Renal cortex interstitium (tissue), 11 donors: ENCODE measurements around the gene RAD18. TPM values are rescaled to one million over a fixed set of nuclear protein-coding genes. Genes with fewer than 3 reads are reported as not detected.

Source experiments
- DNase-seq, 11 donors: peaks; one replicate each; pipeline ENCODE4 v3.0.0-alpha.2; 2013; ENCODE audit warnings: low read depth in 9 of 11, low spot score in 4 of 11; ENCODE audit errors: extremely low read depth in 1 of 11
- polyA plus RNA-seq, 3 donors: library from polyadenylated mRNA; unstranded; fragments of 120-200 nt; gene quantifications; one replicate each; pipeline ENCODE4 v1.2.1, GENCODE V29; 2013; ENCODE audit not compliant: insufficient read length in 3 of 3

Gene RAD18
- polyA plus RNA-seq, 3 donors: 9.7 to 12.4 (median 10.3) TPM

- no peak for DNase-seq
Observed at GRCh38 chr3:8988791-8989558, 25.7 kb upstream of the RAD18 start.

DNA sequence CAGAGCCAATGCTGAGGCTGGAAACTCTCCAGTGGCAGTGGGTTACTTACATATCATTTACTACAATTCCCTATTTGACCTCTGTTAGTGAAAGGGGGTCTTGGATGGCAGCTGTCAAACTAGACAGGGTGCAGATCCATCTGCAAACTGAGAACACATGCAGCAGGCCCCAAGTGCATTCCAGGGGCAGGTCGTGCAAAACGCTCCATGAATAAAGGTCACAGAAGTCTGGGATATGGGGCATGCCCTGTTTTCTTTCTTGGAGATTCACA, 25.0 kb upstream of the RAD18 start:
- no peak for DNase-seq

- DNase-seq: peak in 9 of 11 donors; percentile 39 to 64 (median 58)
Observed at GRCh38 chr3:8987645-8988383, 24.5 kb upstream of the RAD18 start.

- DNase-seq: no peak
Observed at GRCh38 chr3:8987226-8987625, 24.0 kb upstream of the RAD18 start.

DNA sequence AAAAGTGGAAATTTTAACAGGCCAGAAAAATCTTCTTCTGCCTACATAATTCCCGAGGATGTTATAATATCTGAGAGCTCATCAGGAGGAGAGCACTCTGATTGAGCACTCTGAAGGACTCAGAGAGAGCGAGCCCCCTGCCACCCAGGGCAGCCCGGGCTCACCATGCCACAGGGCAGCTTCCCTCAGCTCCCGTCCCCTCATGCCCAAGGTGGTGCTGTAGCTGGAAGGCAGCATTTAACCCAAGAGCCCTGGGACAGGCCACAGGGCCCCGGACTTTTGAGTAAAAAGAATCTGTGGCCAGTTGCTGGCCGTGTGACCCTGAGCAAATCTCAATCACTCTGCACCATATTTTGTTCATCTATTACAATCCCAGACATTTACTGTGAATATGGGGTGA, 23.5 kb upstream of the RAD18 start:
- no peak for DNase-seq

DNA sequence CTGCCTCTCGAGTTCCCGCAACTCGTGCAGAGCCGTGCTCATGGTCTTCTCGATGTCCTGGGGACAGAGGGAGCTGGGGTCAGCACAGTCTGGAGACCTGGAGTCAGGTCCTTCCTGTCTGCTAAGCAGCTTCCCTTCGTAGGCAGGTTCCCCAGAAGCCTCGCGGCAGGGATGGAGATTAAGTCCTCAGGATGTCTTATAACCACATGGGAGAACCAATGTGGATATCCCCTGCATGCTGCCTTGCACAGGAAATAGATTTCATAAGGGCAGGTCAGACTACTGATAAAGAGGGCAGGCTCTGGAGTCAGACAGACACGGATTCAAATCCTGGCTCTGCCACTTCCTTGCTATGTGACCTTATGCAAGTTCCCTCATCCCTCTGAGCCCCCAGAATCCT, 22.6 kb upstream of the RAD18 start:
- DNase-seq: no peak

GRCh38 chr3:8985411-8985831, 22.1 kb upstream of the RAD18 start:
- no peak for DNase-seq

- DNase-seq: no peak
Observed at GRCh38 chr3:8984526-8984925, 21.3 kb upstream of the RAD18 start.

DNA sequence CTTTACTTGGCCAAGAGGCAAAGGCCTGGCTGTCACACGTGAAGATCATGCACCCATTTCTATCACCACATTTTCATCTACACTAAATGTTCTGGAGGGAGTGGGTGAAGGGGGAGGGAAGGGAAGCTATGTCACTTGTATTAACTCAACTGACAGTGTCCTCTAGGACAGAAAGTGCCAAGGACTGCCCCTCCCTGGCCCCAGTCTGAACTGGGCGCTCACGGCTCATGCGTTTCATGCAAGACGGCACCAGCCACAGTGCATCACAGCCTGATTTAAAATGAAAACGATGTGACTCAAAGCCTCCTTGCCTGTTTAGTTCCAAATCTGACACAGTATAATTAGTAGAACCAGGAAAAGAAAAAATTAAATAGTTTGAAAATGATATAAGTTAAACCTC, 20.8 kb upstream of the RAD18 start:
- no peak for DNase-seq

- no peak for DNase-seq
Observed at GRCh38 chr3:8983591-8983990, 20.3 kb upstream of the RAD18 start.

DNA sequence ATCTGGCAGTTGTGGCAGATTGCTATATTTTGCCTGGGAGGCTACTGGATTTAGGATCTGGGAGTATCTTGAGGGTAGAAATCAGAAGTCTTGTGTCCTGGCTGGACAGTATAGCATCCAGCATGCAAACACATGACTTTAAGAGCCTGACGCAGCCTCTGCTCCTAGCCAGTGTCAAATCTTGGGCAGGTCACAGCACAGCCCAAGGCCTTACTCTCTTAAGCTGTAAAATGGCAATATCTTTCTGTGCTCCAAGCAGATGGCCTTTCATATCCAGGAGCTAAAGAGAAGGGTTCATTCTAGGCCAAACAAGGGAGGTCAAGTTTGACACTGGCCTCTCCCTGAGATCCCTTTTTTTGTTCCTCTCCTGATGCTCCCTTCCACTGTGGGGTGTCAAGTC, 19.8 kb upstream of the RAD18 start:
- DNase-seq: no peak

DNA sequence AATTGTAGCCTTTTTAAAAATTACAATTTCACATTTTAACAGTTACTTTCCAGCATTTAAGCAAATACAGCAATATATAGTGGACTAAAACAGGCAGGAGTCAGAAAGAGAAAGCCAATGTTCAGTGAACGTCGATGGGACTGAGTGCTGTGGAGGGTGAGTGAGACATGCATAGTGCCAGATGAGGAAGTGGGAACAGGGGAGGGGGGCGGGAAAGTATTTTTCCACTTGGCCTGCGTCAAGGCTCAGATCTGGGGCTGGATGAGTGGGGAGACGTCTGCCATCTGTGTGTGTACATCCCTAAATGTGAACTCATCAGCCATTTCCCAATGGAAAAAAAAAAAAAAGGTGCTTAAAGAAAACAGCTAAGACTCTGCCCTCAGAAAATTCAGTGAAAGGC, 19.2 kb upstream of the RAD18 start:
- no peak for DNase-seq

DNA sequence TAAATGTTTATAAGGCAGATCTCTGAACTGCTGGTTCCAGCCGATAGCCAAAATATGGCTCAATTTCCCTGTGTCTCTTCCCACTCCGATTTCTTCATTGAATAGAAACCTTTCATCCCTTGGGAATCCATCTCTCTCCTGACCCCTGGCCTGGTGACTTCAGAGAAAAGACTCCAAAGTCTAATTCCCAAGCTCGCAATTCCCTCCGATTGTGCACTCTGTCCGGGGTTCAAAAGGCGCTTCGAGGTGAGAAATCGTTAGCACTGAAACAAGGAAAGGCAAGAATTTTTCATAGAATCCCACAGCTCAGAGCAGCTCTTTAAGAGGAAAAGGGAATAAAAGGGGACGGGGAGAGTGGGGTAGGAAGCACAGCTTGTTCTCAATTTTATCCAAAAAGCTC, 18.4 kb upstream of the RAD18 start:
- DNase-seq: no peak

DNA sequence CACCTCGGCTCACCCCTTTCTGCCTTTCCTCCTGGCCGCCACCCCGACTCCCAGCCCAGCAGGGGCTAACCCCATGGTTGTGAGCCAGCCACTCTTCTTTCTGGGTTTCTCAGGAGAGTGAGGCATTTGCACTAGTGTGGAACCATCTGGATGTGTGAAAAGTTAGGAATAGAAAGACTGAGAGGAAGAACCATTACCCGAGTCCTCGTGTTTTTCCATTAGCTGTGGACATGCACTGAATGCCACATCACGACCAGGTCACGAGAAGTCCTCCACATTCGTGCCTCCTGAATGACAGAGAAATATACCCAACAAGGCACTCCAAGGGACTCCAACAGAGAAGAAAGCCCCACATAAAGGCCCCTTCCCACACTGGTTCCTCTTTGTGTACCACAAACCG, 18.0 kb upstream of the RAD18 start:
- no peak for DNase-seq

- no peak for DNase-seq
Observed at GRCh38 chr3:8980756-8981257, 17.5 kb upstream of the RAD18 start.

DNA sequence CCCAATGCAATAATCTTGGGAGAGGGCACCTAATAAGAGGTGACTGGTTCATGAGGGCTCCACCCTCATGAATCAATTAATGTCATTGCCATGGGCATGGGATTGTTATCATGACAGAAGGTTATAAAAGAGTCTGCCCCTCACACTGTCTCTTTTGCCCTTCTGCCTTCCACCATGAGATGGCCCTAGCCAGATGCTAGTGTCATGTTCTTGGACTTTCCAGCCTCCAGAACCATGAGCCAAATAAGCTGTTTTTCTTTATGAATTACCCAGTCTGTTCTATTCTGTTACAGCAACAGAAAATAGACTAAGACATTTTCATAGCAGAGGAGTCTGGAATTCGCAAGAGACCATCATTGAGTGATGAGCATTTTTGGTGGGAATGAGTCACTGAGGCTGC, 16.0 kb upstream of the RAD18 start:
- DNase-seq: no peak

DNA sequence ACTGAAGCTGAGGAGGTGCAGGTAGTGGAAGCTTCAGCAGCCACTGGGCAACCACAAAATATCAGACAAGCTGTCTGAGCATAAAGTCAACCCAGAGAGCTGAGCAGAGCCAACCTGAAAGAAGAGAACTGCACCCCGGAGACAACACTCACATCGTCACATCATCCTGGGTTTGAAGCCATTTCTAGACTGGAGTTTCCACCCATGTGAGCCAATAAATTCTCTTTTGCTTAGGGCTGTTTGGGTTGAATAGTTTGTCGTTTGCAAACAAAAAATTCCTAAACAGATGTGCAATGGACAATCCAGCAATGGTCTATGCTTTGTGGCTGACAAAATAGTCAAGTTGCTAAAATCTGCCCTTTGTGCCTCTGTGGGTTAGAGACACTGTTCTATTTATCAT, 15.3 kb upstream of the RAD18 start:
- no peak for DNase-seq

GRCh38 chr3:8976540-8977182, 13.4 kb upstream of the RAD18 start:
- DNase-seq: no peak

- DNase-seq: no peak
Observed at GRCh38 chr3:8975081-8976020, 12.1 kb upstream of the RAD18 start.
